Left kidney (tissue), 2 donors: ENCODE data around the gene KRT83. TPM values are rescaled to one million over a fixed set of nuclear protein-coding genes. Genes with fewer than 3 reads are reported as not detected.
"Not testable (repeated sequence)": the region's sequence is repeated elsewhere in the genome, so short reads cannot be mapped to it uniquely, and the experiment has no call there.

Experiments
- DNase-seq: peaks from one replicate; pipeline ENCODE4 v3.0.0-alpha.2; 2013
- polyA plus RNA-seq: library from polyadenylated mRNA; unstranded; fragments of 120-200 nt; gene quantifications from one replicate; pipeline ENCODE4 v1.2.1, GENCODE V29; 2013; ENCODE audit not compliant: insufficient read length

The KRT83 gene
- polyA plus RNA-seq, 1 donor = not detected

- no peak for DNase-seq
These were observed 11.2 kb upstream of the KRT83 start for GRCh38 chr12:52332381-52332780.

DNA sequence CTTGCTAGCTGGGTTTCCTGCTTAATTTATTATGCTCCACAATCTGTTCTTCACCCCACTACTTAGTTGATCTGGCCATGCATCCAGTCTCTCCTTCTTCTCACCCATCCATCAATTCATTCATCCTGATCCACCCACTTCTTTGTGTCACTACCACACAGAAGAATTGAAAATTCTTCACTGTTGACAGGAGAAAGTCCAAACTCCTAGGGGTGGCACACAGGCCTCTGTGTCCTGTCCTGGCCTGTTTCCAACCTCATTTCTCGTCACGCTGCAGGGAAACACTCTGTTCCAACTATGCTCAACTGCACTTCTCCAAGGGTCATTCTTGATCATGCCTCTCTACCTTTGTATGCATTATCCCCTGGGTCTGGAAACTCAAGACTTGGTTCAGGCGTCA, 10.6 kb upstream of the KRT83 start:
- DNase-seq = no peak

GRCh38 chr12:52331039-52331438, 9.8 kb upstream of the KRT83 start:
- DNase-seq = no peak

- no peak for DNase-seq
These were observed 6.8 kb upstream of the KRT83 start for GRCh38 chr12:52327830-52328500.

DNA sequence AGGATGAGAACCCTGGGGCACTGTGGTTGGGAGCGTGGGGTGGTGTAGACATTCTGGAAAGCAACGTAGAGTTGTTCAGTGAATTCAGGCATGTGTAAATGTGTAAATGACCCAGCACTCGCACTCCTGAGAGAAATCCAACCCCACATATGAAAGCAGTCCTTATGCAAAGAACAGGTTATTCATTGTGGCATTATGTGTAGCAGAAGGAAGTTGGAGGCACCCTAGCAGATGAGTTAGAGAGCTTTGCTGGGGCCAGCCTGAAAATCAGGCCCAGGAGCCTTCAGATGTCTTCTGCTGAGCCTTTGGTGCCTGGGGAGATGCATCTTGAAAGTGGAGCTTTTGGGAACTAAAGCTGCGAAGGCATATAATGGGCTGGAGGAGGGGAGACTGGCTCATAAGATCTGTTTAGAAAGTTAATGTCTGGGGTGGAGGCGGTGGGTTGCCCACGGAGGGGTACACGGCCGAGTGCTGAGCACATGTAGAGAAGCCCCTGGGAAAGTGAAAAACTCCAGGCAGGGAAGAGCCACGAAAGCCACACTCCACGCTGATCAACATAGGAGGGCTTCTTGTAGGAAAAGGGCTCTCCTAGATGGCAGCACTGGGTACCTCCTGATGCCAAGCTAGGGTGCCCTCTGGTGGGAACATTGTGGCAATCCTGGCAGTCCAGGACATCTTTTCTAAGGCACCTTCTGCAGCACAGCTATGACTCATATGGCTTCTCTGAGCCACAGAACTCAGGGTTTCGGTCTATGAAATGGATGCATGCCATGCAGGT, 6.0 kb upstream of the KRT83 start:
- peak; percentile 75 for DNase-seq

GRCh38 chr12:52324153-52324444, 2.9 kb upstream of the KRT83 start:
- DNase-seq = no peak

GRCh38 chr12:52323416-52324152, 2.4 kb upstream of the KRT83 start:
- DNase-seq = no peak

GRCh38 chr12:52323001-52323400, 1.8 kb upstream of the KRT83 start:
- no peak for DNase-seq

- no peak for DNase-seq
These were observed 871 bp upstream of the KRT83 start for GRCh38 chr12:52322069-52322468.

GRCh38 chr12:52321418-52321817, 220 bp upstream of the KRT83 start:
- DNase-seq = no peak

DNA sequence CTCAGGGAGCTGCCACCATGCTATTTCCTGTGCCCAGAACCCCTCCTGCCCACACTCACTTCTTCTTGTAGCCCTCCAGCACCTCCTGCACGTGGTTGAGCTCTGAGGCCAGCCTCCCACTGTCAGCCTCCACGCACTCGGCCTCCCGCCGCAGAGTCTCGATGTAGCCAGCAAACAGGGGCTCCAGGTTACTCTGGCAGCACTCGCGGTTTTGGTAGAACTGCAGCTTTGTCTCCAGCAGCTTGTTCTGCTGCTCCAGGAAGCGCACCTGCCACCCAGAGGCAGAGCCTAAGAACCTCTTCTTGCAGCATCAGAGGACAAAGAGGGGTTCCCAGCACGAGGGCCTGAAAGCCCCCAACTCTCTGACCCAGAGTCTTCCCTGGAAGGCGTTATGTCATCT, 2.1 kb downstream of the KRT83 start:
- DNase-seq = no peak

DNA sequence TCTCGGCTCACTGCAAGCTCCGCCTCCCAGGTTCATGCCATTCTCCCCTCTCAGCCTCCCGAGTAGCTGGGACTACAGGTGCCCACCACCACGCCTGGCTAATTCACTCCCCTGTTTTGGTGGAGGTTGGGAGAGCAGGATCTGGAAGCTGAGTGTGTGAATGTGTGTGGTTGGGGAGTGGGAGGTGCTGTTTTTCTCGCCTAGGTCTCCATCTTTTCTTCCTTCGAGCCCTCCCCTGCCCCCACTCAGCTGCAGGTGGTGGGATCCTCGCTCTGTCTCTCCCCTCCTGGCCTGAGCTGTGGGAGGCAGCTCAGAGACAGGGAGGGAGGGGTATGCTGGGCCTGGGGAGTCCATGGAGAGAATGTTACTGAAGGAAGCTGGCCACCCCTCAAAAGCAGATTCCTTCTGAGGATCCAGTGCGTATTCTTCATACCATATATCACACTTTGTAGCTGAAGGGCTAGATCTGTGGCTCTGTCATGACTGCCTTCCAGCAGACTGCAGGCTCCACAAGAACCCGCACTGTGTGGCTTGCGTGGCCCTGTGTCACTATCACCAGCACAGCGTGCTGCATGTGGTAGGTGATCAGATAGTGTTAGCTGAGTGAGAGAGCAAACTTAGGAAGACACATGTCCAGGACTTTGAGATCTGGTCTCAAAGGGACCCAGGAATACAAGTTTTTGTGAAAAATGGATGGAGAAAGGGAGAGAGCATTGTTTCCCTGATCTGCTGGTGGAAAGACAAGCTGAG, 2.8 kb downstream of the KRT83 start:
- no peak for DNase-seq

GRCh38 chr12:52317468-52318052, 3.6 kb downstream of the KRT83 start:
- DNase-seq = no peak

GRCh38 chr12:52316701-52317100, 4.5 kb downstream of the KRT83 start:
- no peak for DNase-seq

- DNase-seq = no peak
These were observed 4.9 kb downstream of the KRT83 start for GRCh38 chr12:52316290-52316689.

DNA sequence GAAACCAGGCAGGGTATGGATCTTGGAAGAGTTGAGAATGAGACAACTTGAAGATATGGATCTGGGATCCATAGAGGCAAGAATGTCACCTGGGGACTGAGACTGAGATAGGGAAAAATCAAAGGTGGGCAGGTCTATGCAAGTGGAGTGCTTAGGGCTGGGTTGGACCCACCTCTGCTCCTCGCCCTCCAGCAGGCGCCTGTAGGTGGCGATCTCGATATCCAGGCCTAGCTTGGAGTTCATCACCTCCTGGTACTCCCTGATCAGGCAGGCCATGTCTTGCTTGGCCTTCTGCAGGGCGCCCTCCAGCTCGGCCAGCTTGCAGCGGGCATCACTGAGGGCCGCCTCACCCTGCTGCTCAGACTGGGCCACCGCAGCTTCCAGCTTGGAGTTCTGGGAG, 5.5 kb downstream of the KRT83 start:
- not testable (repeated sequence) for DNase-seq

GRCh38 chr12:52314511-52314910, 6.7 kb downstream of the KRT83 start:
- no peak for DNase-seq

- DNase-seq = no peak
These were observed 7.3 kb downstream of the KRT83 start for GRCh38 chr12:52313926-52314325.

DNA sequence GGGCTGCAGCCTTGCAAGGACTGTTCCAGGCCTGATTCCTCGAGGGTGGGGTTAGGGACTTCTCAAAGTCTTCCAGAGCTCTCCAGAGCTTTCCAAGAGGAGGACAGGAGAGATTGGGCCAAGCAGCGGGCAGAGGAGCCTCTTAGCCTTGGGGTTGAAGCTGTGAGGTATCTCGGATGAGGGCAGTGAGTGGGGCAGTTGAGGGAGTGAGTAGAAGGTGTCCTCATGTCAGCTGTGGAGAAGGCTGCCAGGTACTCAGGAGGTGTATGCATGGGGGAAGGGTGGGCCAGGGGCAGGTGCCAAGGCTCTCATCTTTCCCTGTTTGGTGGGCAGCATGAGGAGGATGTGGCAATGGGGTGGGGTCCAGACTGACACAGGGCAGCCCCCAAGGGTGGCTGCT, 7.7 kb downstream of the KRT83 start:
- DNase-seq = no peak

DNA sequence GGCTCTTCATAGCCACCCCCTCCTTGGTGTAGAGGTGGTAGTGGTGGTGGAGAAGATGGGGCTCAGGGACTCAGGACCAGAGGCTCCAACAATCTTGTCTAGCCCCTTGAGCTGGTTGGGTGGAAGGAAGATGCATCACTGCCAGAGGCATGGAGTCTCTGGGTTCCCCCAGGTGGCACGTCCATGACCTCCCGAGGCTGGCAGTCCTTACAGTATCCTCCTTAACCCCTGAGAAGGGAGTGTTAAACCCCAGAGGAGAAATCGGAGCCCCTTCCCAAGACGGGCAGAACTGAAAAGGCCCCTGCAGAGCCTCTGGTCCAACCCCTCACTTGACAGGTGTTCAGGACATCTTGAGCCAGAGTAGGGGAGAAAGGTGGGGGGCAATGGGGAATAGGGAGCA, 9.1 kb downstream of the KRT83 start:
- no peak for DNase-seq

- DNase-seq = no peak
These were observed 9.9 kb downstream of the KRT83 start for GRCh38 chr12:52311285-52311648.

- DNase-seq = no peak
These were observed 10.4 kb downstream of the KRT83 start for GRCh38 chr12:52310622-52311284.
